ENCODE results near the gene RPL28.

Gene RPL28

GRCh38 chr19:55385724-55386492, at the start of gene RPL28:
Gene RPL28 (plus strand): TSS chr19:55385932. CDS start chr19:55386358, 426 bp downstream.
- peak; percentile 95 to 98 for DNase-seq (ENCODE audit: low read depth in 2 of 2)

- DNase-seq (ENCODE audit: low read depth in 2 of 2) = no peak
Observed at GRCh38 chr19:55336101-55336500, 49.6 kb upstream of the RPL28 start.

- DNase-seq (ENCODE audit: low read depth in 2 of 2) = peak; percentile 100
Observed at GRCh38 chr19:55339105-55339888, 46.4 kb upstream of the RPL28 start, which contains the start of gene KMT5C. Gene KMT5C (plus strand): TSS chr19:55339876. CDS start chr19:55341937, 2,061 bp downstream.

GRCh38 chr19:55339889-55340783, 45.6 kb upstream of the RPL28 start:
- no peak for DNase-seq (ENCODE audit: low read depth in 2 of 2)

- peak in 1 of 2 donors; percentile 20 for DNase-seq (ENCODE audit: low read depth in 2 of 2)
Observed at GRCh38 chr19:55340784-55341147, 45.0 kb upstream of the RPL28 start.

GRCh38 chr19:55341171-55341588, 44.6 kb upstream of the RPL28 start:
- peak; percentile 58 to 73 for DNase-seq (ENCODE audit: low read depth in 2 of 2)

GRCh38 chr19:55341595-55342531, 43.9 kb upstream of the RPL28 start:
- DNase-seq (ENCODE audit: low read depth in 2 of 2) = no peak

- no peak for DNase-seq (ENCODE audit: low read depth in 2 of 2)
Observed at GRCh38 chr19:55344444-55344843, 41.3 kb upstream of the RPL28 start.

- DNase-seq (ENCODE audit: low read depth in 2 of 2) = no peak
Observed at GRCh38 chr19:55345101-55345817, 40.5 kb upstream of the RPL28 start.

- no peak for DNase-seq (ENCODE audit: low read depth in 2 of 2)
Observed at GRCh38 chr19:55345818-55346724, 39.7 kb upstream of the RPL28 start.

GRCh38 chr19:55346725-55347441, 38.8 kb upstream of the RPL28 start:
- no peak for DNase-seq (ENCODE audit: low read depth in 2 of 2)

GRCh38 chr19:55347442-55348009, 38.2 kb upstream of the RPL28 start:
- no peak for DNase-seq (ENCODE audit: low read depth in 2 of 2)

- DNase-seq (ENCODE audit: low read depth in 2 of 2) = no peak
Observed at GRCh38 chr19:55348317-55349034, 37.3 kb upstream of the RPL28 start.

- no peak for DNase-seq (ENCODE audit: low read depth in 2 of 2)
Observed at GRCh38 chr19:55350620-55351315, 35.0 kb upstream of the RPL28 start.

- DNase-seq (ENCODE audit: low read depth in 2 of 2) = no peak
Observed at GRCh38 chr19:55352040-55352439, 33.7 kb upstream of the RPL28 start.

GRCh38 chr19:55352549-55353145, 33.1 kb upstream of the RPL28 start:
- no peak for DNase-seq (ENCODE audit: low read depth in 2 of 2)

Data from stimulated activated CD4-positive, alpha-beta T cell treated with anti-CD3 and anti-CD28 coated beads, Interleukin-4, amount 100 ng/mL, for 48 hours (primary cell).